ENCODE data around the gene SUGP1. TPM values are rescaled to one million over a fixed set of nuclear protein-coding genes. Genes with fewer than 3 reads are reported as not detected.
A peak's percentile ranks its signal among the peaks of the same experiment; 100 is the strongest.

The SUGP1 gene
- total RNA-seq, 4 donors from 2014 or later: 28.4 to 37.6 (median 32.3) TPM

- WGBS, 2 donors (ENCODE audit: low coverage in 1 of 2): 90 to 93% methylated on average over 3 to 7 of the region's 8 CpGs
- no peaks in the 10 kb centered on the region for H3K9me3 ChIP-seq
- ATAC-seq: no peak
- TF ChIP-seq CTCF (IDR thresholded peaks at IDR 0.05) (no peak), POLR2AphosphoS5 (IDR thresholded peaks at IDR 0.05) (no peak)
- H3K27ac ChIP-seq: no peak overlapping the region
- H3K27me3 ChIP-seq: no peaks in the 10 kb centered on the region
- no peak overlapping the region for H3K4me3 ChIP-seq
- H3K4me1 ChIP-seq: peaks cover 0 to 29% (median 7%) of the 10 kb centered on the region in 3 donors
- H3K36me3 ChIP-seq: peaks cover 0 to 95% of the 10 kb centered on the region in 2 donors
Observed at GRCh38 chr19:19327672-19328071, 7.4 kb upstream of the SUGP1 start.

GRCh38 chr19:19324059-19324770, 3.9 kb upstream of the SUGP1 start:
- Histone ChIP-seq H3K4me3 (no peak overlapping the region), H3K9me3 (no peaks in the 10 kb centered on the region), H3K27me3 (no peaks in the 10 kb centered on the region), H3K36me3 (peaks cover 0 to 61% of the 10 kb centered on the region in 2 donors), H3K4me1 (peaks cover 0 to 48% (median 20%) of the 10 kb centered on the region in 3 donors), H3K27ac (no peak overlapping the region)
- WGBS, 2 donors (ENCODE audit: low coverage in 1 of 2): 83 to 92% methylated on average over 5 to 6 of the region's 7 CpGs
- ATAC-seq: no peak
- TF ChIP-seq POLR2A (IDR thresholded peaks at IDR 0.05) (no peak), EP300 (IDR thresholded peaks at IDR 0.05) (no peak), CTCF (IDR thresholded peaks at IDR 0.05) (no peak), POLR2AphosphoS5 (IDR thresholded peaks at IDR 0.05) (no peak)

- no peak for ATAC-seq
- H3K27ac ChIP-seq: peak overlapping the region; percentile 77 to 94 (median 91)
- H3K4me3 ChIP-seq: peak overlapping the region; percentile 86 to 99
- H3K9me3 ChIP-seq: no peaks in the 10 kb centered on the region
- 0 to 2% methylated on average over 1 to 8 of the region's 34 CpGs for WGBS, 2 donors (ENCODE audit: low coverage in 1 of 2)
- H3K4me1 ChIP-seq: peaks cover 0 to 52% (median 28%) of the 10 kb centered on the region in 3 donors
- H3K27me3 ChIP-seq: no peaks in the 10 kb centered on the region
- peaks cover 0 to 38% of the 10 kb centered on the region in 2 donors for H3K36me3 ChIP-seq
- no peak for TF ChIP-seq POLR2AphosphoS5 (IDR thresholded peaks at IDR 0.05)
- TF ChIP-seq EP300 (IDR thresholded peaks at IDR 0.05): no peak
- no peak for TF ChIP-seq CTCF (IDR thresholded peaks at IDR 0.05)
- no peak for TF ChIP-seq POLR2A (IDR thresholded peaks at IDR 0.05)
Observed at GRCh38 chr19:19321141-19321577, 850 bp upstream of the SUGP1 start.

- H3K27ac ChIP-seq: peak overlapping the region; percentile 77 to 94 (median 91)
- no peaks in the 10 kb centered on the region for H3K9me3 ChIP-seq
- H3K36me3 ChIP-seq: peaks cover 0 to 38% of the 10 kb centered on the region in 2 donors
- H3K4me1 ChIP-seq: peaks cover 0 to 52% (median 28%) of the 10 kb centered on the region in 3 donors
- H3K27me3 ChIP-seq: no peaks in the 10 kb centered on the region
- WGBS, 2 donors (ENCODE audit: low coverage in 1 of 2): 8 to 20% methylated on average over 8 to 9 of the region's 32 CpGs
- no peak for ATAC-seq
- H3K4me3 ChIP-seq: peak overlapping the region; percentile 86 to 99
- TF ChIP-seq CTCF (IDR thresholded peaks at IDR 0.05): no peak
Observed at GRCh38 chr19:19319732-19320360, 463 bp downstream of the SUGP1 start.

GRCh38 chr19:19316082-19316481, 4.2 kb downstream of the SUGP1 start:
- Histone ChIP-seq H3K4me1 (peaks cover 0 to 17% (median 9%) of the 10 kb centered on the region in 3 donors), H3K36me3 (peaks cover 0 to 56% of the 10 kb centered on the region in 2 donors), H3K27me3 (no peaks in the 10 kb centered on the region), H3K4me3 (no peak overlapping the region), H3K27ac (no peak overlapping the region), H3K9me3 (no peaks in the 10 kb centered on the region)
- ATAC-seq: no peak
- TF ChIP-seq EP300 (IDR thresholded peaks at IDR 0.05): no peak
- TF ChIP-seq POLR2A (IDR thresholded peaks at IDR 0.05): no peak
- no peak for TF ChIP-seq CTCF (IDR thresholded peaks at IDR 0.05)
- TF ChIP-seq POLR2AphosphoS5 (IDR thresholded peaks at IDR 0.05): no peak
- WGBS, 2 donors (ENCODE audit: low coverage in 1 of 2): 86% methylated on average over 1 of the region's 1 CpG; no CpG with 5 or more reads in 1 of the 2 donors

All from gastroesophageal sphincter (tissue), 4 donors.